ENCODE measurements around the gene MYH6.
"Not testable (repeated sequence)": the region's sequence is repeated elsewhere in the genome, so short reads cannot be mapped to it uniquely, and the experiment has no call there.

Gene MYH6

DNA sequence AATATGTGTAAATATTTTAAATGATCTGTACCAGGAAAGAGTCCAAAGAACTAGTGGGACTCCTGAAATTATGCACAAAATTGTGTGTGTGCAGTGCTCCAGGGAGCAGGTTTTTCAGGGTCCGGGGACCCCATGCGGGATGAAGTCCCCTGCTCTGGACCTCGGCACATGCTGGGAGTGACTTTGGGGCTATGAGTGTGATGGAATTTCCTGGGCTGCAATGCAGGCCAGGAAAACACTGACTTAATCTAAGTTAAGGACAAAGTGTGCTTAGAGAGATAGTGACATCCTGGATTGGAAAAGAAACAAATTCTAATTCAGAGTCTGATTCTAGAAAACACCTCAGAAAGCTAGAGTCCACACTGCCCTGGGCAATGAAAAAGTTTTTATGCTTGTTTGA, 6.2 kb upstream of the MYH6 start:
- no peak for DNase-seq (ENCODE audit: low spot score)

- no peak for DNase-seq (ENCODE audit: low spot score)
Observed at GRCh38 chr14:23413681-23414080, 5.6 kb upstream of the MYH6 start.

DNA sequence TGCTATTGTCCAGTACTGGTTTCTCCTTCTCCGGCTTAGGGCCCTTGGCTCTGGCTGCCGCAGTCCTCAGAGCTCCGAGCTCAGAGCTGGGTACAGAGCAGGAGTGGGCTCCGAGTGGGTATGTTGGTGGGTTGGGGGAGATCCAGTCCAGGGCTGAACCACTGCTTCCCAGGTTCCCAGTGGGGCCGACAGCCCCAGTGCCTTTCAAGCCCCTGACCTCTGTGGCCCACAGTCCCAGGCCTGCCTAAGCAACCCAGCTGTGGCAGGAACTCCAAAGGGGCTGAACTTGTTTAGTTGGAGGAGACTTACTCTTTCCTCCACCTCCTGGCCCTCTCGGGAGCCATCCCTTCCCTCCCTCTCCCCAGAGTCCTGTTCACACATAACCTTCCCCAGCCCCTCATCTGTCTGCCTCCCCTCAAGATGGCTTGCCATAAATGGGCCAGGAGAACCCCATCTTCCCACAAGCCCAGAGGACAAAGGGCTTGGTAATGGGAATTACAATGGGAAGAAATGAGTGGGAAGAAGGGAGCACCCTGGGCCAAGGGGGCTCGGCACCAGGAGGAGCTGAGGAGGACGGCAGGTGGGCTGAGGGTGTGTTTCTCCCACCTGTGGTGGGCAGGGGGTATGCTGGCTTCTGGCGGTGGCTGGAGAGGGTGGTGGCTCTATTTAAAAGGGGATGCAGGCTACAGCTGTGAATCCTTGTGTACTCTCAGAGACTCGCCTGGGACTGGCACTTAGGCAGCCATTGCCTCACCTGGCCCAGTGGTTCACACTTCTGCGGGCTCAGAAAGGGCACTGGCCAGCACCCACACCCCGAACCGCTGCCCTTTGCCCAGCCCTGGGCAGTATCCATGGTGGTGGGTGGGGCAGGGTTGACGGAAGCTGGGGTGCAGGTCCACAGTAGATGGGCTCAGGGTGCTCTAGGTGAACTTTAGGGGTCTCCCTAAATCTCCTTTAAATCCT, 3.8 kb upstream of the MYH6 start:
- no peak for DNase-seq (ENCODE audit: low spot score)

DNA sequence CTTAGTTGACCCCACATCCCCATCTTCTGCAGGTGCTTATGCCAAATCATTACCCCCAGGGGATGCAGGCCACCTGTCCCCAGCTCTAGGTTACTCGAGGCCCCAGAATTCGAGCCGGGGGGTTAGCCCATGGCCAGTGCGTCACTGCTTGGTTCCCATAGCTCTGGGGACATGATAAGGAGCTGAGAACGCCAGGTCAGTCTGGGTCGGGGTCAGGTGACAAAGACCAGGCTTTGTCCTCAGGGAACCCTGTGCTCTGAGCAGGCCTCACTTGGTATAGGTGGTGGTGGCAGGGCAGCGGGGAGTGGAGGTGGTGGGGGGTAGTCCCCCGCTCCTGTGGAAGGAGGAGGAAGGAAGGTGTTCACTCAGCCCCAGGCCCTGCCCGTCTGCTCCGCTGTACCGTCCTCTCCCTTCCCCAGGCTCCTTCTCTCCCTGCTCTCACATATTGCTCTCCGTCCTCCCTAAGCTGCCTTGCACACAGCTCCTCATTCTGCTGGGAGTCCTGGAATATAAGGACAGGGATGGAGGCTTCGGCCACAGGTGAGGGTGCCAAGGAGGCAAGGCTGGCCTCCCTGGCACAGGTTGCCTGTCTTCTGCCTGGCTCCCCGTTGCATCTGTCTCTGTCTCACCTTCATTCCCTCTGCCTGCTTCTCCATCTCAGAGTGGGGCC, 2.0 kb upstream of the MYH6 start:
- DNase-seq (ENCODE audit: low spot score) = no peak

GRCh38 chr14:23409475-23409874, 1.4 kb upstream of the MYH6 start:
- no peak for DNase-seq (ENCODE audit: low spot score)

DNA sequence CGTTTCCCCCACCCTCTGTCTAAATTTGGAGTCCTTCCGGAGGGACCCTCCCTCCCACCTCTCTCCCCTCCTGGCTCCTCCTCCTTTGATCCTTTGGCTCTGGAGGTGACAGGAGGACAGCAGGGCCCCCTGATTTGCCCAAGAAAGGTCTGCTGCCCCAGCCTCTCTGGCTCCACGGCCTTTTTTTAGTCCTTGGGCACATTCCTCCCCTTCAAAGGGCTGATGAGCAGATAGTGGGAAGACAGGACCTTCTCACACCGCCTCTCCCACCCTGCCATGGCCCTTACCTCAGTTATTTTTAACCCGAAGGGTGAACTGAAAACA, 196 bp upstream of the MYH6 start:
- no peak for DNase-seq (ENCODE audit: low spot score)

GRCh38 chr14:23406725-23407355, 1.2 kb downstream of the MYH6 start:
- no peak for DNase-seq (ENCODE audit: low spot score)

GRCh38 chr14:23406244-23406643, 1.8 kb downstream of the MYH6 start:
- no peak for DNase-seq (ENCODE audit: low spot score)

- no peak for DNase-seq (ENCODE audit: low spot score)
Observed at GRCh38 chr14:23405516-23406025, 2.5 kb downstream of the MYH6 start.

DNA sequence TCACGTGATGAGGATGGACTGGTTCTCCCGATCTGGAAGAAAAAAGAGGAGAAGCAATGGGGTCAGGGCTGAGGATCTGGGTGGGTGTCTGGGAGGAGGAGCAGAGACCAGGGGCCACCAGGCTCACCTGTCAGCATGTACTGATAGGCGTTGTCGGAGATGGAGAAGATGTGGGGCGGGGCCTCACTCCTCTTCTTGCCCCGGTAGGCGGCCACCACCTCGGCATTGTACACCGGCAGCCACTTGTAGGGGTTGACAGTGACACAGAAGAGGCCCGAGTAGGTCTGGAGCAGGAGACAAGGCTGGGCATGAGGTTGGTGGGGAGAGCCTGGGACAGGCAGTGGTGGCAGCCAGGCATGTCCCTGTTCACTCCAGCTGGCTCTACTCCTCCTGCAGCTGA, 3.0 kb downstream of the MYH6 start:
- DNase-seq (ENCODE audit: low spot score) = no peak

GRCh38 chr14:23404331-23404900, 3.7 kb downstream of the MYH6 start:
- DNase-seq (ENCODE audit: low spot score) = no peak

DNA sequence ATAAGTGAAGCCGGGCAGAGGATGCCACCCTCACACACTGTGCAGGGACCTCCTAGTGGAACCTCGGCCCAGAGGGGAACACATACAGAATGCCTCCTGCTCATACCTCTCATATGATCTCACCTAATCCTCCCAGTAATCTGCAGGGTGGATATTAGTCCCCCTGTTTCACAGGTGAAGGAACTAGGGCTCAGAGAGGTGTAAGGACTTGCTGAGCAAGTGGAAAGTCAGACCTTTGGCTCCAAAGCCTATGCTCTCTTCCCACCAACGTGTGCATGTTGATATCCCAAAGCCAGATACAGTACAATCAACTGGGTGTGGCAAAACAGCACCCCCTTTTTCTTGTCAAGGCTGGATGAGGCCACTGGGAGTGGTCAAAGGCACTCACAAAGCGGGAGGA, 4.2 kb downstream of the MYH6 start:
- no peak for DNase-seq (ENCODE audit: low spot score)

- DNase-seq (ENCODE audit: low spot score) = no peak
Observed at GRCh38 chr14:23403139-23403438, 5.0 kb downstream of the MYH6 start.

- DNase-seq (ENCODE audit: low spot score) = no peak
Observed at GRCh38 chr14:23402296-23403138, 5.6 kb downstream of the MYH6 start.

- DNase-seq (ENCODE audit: low spot score) = no peak
Observed at GRCh38 chr14:23401291-23401690, 6.8 kb downstream of the MYH6 start.

- not testable (repeated sequence) for DNase-seq (ENCODE audit: low spot score)
Observed at GRCh38 chr14:23400496-23401149, 7.5 kb downstream of the MYH6 start.

GRCh38 chr14:23399591-23399990, 8.5 kb downstream of the MYH6 start:
- DNase-seq (ENCODE audit: low spot score) = no peak

DNA sequence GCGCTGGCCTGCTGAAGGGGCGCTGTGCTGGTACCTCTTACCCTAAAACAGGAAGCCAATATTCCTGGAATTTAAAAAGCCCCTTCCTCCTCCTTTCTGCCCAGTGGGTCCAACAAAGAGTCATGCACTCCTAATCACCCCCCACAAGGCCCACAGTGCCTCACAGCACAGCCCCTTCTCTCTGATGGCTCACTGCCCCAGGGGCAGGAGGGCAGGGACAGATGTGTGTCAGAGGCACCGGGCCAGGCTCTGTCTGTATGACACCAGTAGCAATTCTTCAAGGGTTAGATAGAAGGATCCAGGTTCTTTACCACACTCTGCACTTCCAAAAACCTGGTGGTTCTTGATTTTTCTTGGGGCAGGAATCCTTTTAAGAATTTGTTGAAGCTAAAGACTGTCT, 8.9 kb downstream of the MYH6 start:
- DNase-seq (ENCODE audit: low spot score) = no peak

DNA sequence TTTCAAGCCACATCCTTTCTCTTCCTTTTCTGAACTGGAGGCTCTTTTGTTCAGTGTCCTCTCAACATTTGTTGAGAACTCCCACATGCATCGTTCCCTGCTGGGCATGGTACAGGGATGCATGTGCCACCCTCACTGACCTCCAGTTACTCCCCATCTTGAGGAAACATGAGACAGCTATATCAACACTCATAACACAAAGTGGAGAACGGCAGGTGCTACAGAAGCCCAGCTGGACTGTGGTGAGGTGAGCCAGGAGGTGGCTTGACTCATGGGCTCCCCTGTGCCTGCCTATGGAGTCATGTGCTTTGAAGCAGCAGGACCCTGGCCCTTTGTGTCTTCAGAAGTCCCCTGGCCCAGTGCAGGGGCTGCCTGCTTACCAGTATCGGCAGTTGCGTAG, 9.7 kb downstream of the MYH6 start:
- no peak for DNase-seq (ENCODE audit: low spot score)

DNA sequence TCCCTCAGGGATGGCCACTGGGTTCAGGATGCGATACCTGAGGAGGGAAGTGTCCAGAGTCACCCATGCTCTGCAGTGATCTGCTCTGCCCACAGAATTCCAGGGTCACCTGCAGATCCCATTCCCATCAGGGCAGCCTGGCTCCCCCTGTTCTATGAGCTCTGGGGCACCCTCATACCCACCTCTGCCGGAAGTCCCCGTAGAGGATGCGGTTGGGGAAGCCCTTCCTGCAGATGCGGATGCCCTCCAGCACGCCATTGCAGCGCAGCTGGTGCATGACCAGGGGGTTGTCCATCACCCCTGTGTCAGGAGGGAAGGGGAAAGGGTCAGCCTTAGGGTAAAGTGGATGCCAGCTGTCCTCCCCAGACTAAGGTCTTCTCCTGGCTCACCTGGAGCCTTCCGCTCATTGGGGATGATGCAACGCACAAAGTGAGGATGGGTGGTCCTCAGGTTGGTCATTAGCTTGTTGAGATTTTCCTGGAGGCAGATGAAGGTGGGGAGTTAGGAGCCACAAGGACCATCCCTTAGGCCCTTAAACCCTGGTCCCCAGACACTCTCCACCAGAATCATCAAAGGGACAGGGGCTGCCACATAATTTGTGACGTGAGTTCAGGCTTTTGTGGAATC, 11.2 kb downstream of the MYH6 start:
- DNase-seq (ENCODE audit: low spot score) = no peak

GRCh38 chr14:23396126-23396525, 11.9 kb downstream of the MYH6 start:
- no peak for DNase-seq (ENCODE audit: low spot score)

All from hematopoietic multipotent progenitor cell treated with erythropoietin and hydrocortisone succinate and interleukin-3 and kit ligand, for 15 days (in vitro differentiated cells).